Measurements from ENCODE around the gene NDUFB10.
"Not testable (repeated sequence)": the region's sequence is repeated elsewhere in the genome, so short reads cannot be mapped to it uniquely, and the experiment has no call there.

The NDUFB10 gene

GRCh38 chr16:1924095-1924494, 35.2 kb upstream of the NDUFB10 start:
- DNase-seq (ENCODE audit: low read depth in 2 of 2), result no peak

DNA sequence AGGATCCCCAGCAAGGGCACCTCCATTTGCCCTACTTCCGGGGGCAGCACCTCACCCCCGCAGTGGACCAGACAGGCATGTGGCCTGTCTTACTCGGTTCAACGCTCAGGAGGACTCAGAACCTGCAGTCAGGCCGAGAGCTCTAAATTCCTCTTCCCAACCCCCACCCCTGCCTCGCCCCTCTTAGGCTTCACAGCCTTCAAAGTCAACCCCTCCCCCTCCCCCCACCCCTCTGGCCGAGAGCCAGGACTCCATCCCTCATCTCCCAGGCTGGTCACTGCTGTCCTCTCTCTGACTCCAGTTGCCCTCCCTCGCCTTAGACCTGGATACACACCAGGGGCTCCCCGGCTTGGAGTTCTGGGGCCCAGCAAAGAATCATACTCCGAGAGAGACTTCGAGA, 33.1 kb upstream of the NDUFB10 start:
- no peak for DNase-seq (ENCODE audit: low read depth in 2 of 2)

- DNase-seq (ENCODE audit: low read depth in 2 of 2), result no peak
Observed at GRCh38 chr16:1929105-1929504, 30.2 kb upstream of the NDUFB10 start.

DNA sequence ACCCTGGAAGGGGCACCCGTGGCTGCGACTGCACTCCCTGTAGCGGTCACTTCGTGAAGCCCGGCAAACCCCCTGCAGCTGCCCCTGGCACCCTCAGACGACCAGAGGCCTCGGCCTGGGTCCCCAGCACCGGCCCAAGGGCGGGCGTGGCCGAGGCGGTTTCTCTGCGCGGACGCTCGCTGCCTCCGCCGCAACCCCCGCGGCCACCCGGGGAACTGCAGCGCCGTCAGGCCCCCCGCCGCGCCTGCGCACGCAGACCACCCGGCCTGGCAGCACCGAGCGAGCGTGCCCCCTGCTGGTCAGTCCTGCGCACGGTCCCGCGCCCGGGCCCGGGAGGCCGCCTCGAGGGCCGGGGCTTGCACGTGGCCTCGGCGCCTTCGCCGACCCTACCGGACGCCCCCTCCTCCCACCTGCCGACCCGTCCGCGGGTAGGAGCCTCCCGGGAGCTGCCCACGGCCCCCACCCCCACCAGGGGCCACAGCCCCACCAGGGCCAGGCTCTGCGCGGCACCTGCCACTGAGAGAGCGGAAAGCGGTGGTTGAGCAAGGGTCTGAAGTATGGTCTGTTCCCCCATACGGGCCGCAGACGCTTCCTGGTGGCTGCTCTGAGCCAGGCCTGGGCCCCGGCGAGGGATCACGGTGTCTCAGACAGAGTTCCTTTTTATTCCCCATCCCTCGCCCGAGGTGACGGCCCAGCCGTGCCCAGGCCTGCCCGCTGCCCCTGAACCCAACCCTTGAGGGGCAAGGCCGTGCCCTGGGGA, 29.6 kb upstream of the NDUFB10 start:
- peak; percentile 79 to 83 for DNase-seq (ENCODE audit: low read depth in 2 of 2)

DNA sequence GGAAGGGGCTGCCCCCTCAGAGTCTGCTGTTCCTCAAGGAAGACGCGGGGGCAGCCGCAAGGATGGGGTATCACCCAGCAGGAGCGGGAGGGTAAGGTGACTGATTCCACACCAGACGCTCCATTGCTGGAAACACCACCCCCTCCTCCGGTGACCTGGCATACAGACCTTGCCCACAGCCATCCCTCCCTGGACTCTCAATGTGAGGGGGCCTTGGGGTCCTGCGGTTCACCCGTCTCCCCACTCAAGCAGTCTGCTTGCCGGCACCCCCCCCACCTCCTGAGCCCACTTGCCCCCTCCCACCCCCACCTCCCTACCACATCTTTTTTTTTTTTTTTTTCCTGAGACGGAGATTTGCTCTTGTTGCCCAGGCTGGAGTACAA, 29.0 kb upstream of the NDUFB10 start:
- no peak for DNase-seq (ENCODE audit: low read depth in 2 of 2)

DNA sequence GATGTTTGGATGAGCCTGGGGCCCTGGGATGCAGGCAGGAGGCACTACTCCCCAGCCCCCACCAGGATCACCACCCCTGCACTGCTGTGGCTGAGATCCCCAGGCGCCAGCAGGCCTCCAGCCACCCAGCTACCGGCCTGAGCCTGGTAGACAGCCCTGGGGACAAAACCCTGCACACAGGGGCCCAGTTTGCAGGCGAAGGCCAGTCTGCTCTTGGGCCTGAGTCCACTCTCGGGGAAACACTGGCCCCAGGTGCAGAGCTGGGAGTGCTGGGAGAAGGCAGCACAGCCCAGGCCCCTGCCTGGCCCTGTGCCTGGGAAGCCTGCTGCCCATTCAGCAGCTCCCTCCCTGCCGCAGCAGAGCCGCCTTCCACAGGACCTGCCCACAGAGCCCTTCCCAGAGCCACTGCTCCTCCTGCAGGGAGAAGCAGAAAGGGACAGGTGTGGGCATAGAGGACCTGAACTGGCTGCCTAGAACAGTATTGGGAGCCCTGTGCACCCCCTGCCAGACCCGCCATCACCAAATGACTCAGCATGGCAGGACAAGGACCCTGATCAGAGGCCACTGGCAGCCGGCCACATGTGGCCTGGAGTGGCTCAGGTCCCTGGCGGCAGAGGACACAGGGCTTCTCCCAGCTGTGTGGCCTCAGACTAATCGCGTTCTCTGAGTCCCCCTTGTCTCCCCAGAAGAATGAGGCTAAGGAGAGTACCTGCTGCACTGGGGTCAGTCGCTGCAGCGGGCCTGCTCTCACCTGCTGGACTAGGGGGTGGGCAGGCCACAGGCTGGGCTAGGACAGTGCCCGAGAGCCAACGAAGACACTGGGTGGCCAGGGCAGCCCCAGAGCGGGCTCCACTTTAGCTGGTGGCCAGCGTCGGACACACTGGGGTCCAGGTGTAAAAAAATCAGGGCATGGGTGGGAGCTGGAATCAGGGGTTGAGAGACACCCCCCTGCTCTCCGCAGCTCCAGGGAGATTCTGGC, 27.0 kb upstream of the NDUFB10 start:
- DNase-seq (ENCODE audit: low read depth in 2 of 2), result no peak

DNA sequence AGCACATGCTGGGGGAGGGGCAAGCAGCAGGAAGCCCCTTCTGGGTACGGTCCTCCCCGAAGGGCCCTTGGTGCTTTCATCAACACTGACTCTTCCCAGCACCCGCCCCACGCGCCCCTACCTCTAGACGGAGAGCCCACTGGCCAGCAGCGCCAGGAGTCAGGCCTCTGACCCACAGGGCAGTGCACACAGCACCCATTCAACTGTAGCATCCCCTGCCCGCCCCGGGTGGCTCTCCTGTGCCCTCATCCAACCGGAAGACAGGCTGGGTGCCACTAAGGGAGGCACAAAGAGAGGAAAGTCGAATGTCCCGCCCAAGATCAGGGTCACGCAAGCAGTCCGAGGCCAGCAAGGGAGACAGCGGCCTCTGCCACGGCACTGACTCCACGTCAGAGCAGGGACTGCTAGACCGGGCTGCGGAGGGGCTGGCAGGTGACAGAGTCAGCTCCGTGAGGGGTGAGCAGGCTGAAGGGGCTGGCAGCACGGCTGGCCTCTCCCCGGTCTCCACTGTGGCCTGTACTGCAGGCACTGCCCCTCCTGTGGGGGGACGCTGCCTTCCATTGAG, 26.2 kb upstream of the NDUFB10 start:
- no peak for DNase-seq (ENCODE audit: low read depth in 2 of 2)

DNA sequence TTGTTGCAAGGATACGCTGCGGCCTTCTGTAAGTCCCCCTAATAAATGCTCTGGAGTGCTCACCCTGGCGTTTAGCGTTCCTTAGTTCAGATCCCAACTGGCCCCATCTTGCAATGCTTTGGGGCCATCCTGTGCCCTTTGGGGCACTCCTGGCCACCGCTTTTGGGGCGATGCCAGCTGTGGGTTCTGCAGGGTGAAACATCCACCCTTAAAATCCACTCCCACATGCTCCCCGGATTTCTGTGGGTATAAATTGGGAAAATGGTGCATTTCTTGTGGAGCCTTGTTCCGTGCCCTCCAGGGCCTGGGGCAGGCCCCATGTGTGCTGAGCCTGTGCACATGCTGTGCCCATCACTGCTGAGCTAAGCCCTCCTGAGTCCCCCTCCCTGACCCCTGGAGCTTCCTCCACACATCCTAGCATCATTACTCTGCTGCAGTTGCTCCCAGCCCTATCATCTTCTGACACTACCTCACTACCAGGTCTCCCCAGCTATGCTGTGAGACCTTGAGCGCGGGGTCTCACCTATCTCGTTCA, 22.3 kb upstream of the NDUFB10 start:
- no peak for DNase-seq (ENCODE audit: low read depth in 2 of 2)

- no peak for DNase-seq (ENCODE audit: low read depth in 2 of 2)
Observed at GRCh38 chr16:1938316-1938715, 21.0 kb upstream of the NDUFB10 start.

DNA sequence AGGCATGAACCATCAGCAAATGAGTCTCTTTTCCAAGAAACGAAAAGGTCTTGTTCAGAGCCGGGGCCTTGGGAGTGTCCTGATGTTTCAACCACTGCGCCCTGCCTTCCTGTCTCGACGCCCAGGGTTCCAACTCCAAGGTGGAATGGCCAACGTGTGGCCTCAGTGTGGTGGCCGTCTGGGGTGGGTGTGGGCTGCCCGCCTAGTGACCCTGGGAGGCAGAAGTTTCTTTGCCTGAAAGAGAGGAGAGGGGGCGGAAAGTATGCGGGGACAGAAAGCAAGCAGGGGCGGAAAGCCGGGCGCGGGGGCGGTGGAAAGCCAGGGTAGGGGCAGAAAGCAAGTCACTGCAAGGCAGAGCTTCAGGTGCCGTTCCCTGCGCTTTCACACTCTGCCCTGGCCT, 20.4 kb upstream of the NDUFB10 start:
- DNase-seq (ENCODE audit: low read depth in 2 of 2), result no peak

DNA sequence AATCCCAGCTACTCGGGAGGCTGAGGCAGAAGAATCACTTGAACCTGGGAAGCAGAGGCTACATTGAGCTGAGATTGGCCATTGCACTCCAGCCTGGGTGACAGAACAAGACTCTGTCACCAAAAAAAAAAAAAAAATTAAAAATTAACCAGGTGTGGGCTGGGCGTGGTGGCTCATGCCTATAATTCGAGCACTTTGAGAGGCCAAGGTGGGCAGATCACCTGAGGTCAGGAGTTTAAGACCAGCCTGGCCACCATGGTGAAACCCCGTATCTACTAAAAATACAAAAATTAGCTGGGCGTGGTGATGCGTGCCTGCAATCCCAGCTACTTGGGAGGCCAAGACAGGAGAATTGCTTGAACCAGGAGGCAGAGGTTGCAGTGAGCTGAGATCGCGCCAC, 19.5 kb upstream of the NDUFB10 start:
- DNase-seq (ENCODE audit: low read depth in 2 of 2), result not testable (repeated sequence)

- DNase-seq (ENCODE audit: low read depth in 2 of 2), result no peak
Observed at GRCh38 chr16:1940273-1941161, 18.8 kb upstream of the NDUFB10 start.

- DNase-seq (ENCODE audit: low read depth in 2 of 2), result no peak
Observed at GRCh38 chr16:1941162-1942046, 17.9 kb upstream of the NDUFB10 start.

GRCh38 chr16:1942047-1942809, 17.1 kb upstream of the NDUFB10 start:
- DNase-seq (ENCODE audit: low read depth in 2 of 2), result no peak

GRCh38 chr16:1942810-1943726, 16.3 kb upstream of the NDUFB10 start, which contains the start of gene MSRB1:
MSRB1 (minus strand) TSS chr16:1943199; CDS start chr16:1943156, 43 bp downstream.
- DNase-seq (ENCODE audit: low read depth in 2 of 2), result peak; percentile 96 to 97

DNA sequence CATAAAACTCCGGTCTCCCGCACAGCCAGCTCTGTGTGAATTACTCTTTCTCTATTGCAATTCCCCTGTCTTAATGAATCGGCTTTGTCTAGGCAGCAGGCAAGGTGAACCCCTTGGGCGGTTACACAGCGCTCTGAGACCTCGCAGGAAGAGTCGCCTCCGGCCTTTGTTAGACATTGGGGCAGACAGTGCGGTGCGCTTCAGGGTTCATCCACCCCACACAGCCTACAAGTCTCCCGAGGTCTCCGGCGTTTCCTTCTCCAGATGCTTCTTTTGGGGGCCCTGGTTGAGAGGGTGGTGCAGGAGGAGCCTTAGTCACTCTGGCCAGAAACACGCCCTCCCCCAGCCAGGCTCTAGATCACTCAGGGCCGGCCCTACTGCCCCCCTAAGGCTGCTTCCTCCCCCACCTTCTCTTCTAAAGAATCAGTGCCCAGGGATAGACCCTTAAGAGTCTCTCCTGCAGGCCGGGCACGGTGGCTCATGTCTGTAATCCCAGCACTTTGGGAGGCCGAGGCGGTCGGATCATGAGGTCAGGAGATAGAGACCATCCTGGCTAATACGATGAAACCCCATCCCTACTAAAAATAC, 14.6 kb upstream of the NDUFB10 start:
- DNase-seq (ENCODE audit: low read depth in 2 of 2), result no peak

GRCh38 chr16:1945559-1946391, 13.6 kb upstream of the NDUFB10 start:
- DNase-seq (ENCODE audit: low read depth in 2 of 2), result no peak
